Trophoblast cell (in vitro differentiated cells and primary cell): ENCODE data around the gene GALK2.

Source experiments
- DNase-seq, 2 donors: peaks; one replicate each; pipeline ENCODE4 v3.0.0-alpha.2; 2016
- H2AFZ ChIP-seq: 2 replicates; pipeline ENCODE4 v1.6.1; 2013; ENCODE audit warnings: low read length, moderate library complexity, mild to moderate bottlenecking; ENCODE audit not compliant: insufficient read depth, poor library complexity
- H2AK5ac ChIP-seq: 2 replicates; pipeline ENCODE4 v1.6.1; 2013; ENCODE audit warnings: mild to moderate bottlenecking, low read length
- H2BK120ac ChIP-seq: 2 replicates; pipeline ENCODE4 v1.6.1; 2013; ENCODE audit warnings: low read length, mild to moderate bottlenecking, moderate library complexity; ENCODE audit not compliant: insufficient read depth, poor library complexity
- H2BK12ac ChIP-seq: 2 replicates; pipeline ENCODE4 v1.6.1; 2013; ENCODE audit warnings: mild to moderate bottlenecking, low read length, moderate library complexity
- H2BK5ac ChIP-seq: 2 replicates; pipeline ENCODE4 v1.6.1; 2013; ENCODE audit warnings: low read length, low read depth, moderate library complexity, mild to moderate bottlenecking; ENCODE audit not compliant: poor library complexity
- H3K14ac ChIP-seq: 2 replicates; pipeline ENCODE4 v1.6.1; 2013; ENCODE audit warnings: mild to moderate bottlenecking, low read length
- H3K18ac ChIP-seq: 2 replicates; pipeline ENCODE4 v1.6.1; 2013; ENCODE audit warnings: mild to moderate bottlenecking, low read length
- H3K23ac ChIP-seq: 2 replicates; pipeline ENCODE4 v1.6.1; 2013; ENCODE audit warnings: low read length
- H3K27ac ChIP-seq: 2 replicates; pipeline ENCODE4 v1.5.1; 2013; ENCODE audit warnings: low read depth, mild to moderate bottlenecking, inconsistent platforms, low read length, moderate library complexity
- H3K27me3 ChIP-seq: 2 replicates; pipeline ENCODE4 v1.6.1; 2013; ENCODE audit warnings: inconsistent platforms, mild to moderate bottlenecking, low read length, moderate library complexity; ENCODE audit not compliant: insufficient read depth
- H3K36me3 ChIP-seq, 2 experiments: 1 replicate in 1 of 2; 2 replicates in 1 of 2; pipeline ENCODE4 v1.6.1; 2013; ENCODE audit warnings: low read length in 2 of 2, mild to moderate bottlenecking in 2 of 2, moderate library complexity in 1 of 2; ENCODE audit not compliant: insufficient read depth in 2 of 2, control insufficient read depth in 1 of 2
- H3K4ac ChIP-seq: 2 replicates; pipeline ENCODE4 v1.6.1; 2013; ENCODE audit warnings: low read depth, mild to moderate bottlenecking, low read length, moderate library complexity
- H3K4me1 ChIP-seq, 2 experiments: 1 replicate in 1 of 2; 2 replicates in 1 of 2; pipeline ENCODE4 v1.6.1; 2013; ENCODE audit warnings: low read length in 2 of 2, mild to moderate bottlenecking in 2 of 2, moderate library complexity in 1 of 2; ENCODE audit not compliant: insufficient read depth in 2 of 2, control insufficient read depth in 1 of 2
- H3K4me2 ChIP-seq: 2 replicates; pipeline ENCODE4 v1.6.1; 2013; ENCODE audit warnings: inconsistent platforms, mild to moderate bottlenecking, low read length, moderate library complexity
- H3K4me3 ChIP-seq: 2 replicates; pipeline ENCODE4 v1.5.1; 2013; ENCODE audit warnings: mild to moderate bottlenecking, low read depth, low read length, inconsistent platforms
- H3K79me1 ChIP-seq: one replicate; pipeline ENCODE4 v1.6.1; 2013; ENCODE audit warnings: low read length
- H3K79me2 ChIP-seq: 2 replicates; pipeline ENCODE4 v1.6.1; 2013; ENCODE audit warnings: low read length, mild to moderate bottlenecking; ENCODE audit not compliant: control insufficient read depth, insufficient read depth, poor library complexity
- H3K9ac ChIP-seq: 2 replicates; pipeline ENCODE4 v1.6.1; 2013; ENCODE audit warnings: mild to moderate bottlenecking, low read length
- H3K9me3 ChIP-seq: 2 replicates; pipeline ENCODE4 v1.6.1; 2013; ENCODE audit warnings: low read depth, mild to moderate bottlenecking, control low read depth, inconsistent platforms, low read length; ENCODE audit not compliant: insufficient read depth
- H4K12ac ChIP-seq: 2 replicates; pipeline ENCODE4 v1.6.1; 2013; ENCODE audit warnings: low read depth, mild to moderate bottlenecking, low read length, moderate library complexity
- H4K8ac ChIP-seq: 2 replicates; pipeline ENCODE4 v1.6.1; 2013; ENCODE audit warnings: low read depth, mild to moderate bottlenecking, low read length, moderate library complexity
- H4K91ac ChIP-seq: one replicate; pipeline ENCODE4 v1.6.1; 2013; ENCODE audit warnings: low read depth, mild to moderate bottlenecking, low read length, moderate library complexity
- WGBS: extraction: QIAGEN DNeasy Blood & Tissue Kit; methylation state at CpG from one replicate; pipeline ENCODE4 v1.1.7; 2013; ENCODE audit warnings: missing lambda C conversion rate; ENCODE audit not compliant: insufficient read length, insufficient coverage; ENCODE audit errors: extremely low coverage; 5-methylcytosine and 5-hydroxymethylcytosine counted together

The GALK2 gene

DNA sequence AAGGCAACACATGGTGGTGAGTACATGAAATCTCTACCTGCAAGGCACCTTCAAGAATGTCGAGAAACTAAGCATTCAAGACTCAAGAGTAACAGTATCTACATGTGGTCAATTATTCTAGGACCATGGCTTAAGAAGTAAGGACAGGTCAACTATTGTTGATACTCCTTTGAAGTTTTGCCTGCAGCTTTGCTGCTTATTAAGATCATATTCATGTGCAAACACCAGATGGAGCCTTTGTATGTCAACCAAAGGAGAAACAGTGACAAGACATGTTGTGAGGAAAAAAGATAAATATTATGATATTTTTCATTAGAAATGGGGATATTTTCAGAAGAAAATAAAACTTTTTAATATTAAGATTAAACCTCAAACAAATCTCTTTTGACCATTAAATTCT is 200.7 kb downstream of the GALK2 start:
- H3K79me1 ChIP-seq = no peaks in the 10 kb centered on the region
- no peak overlapping the region for H2BK5ac ChIP-seq
- no peaks in the 10 kb centered on the region for H3K36me3 ChIP-seq
- H4K91ac ChIP-seq = no peak overlapping the region
- H3K9me3 ChIP-seq = no peaks in the 10 kb centered on the region
- no peaks in the 10 kb centered on the region for H3K79me2 ChIP-seq
- no peak overlapping the region for H2BK120ac ChIP-seq
- no peak overlapping the region for H3K14ac ChIP-seq
- no peaks in the 10 kb centered on the region for H3K27me3 ChIP-seq
- no peak overlapping the region for H2AFZ ChIP-seq
- H3K18ac ChIP-seq = no peak overlapping the region
- DNase-seq = peak in 1 of 2 donors; percentile 23
- no peak overlapping the region for H2BK12ac ChIP-seq
- H3K4me2 ChIP-seq = no peak overlapping the region
- no peak overlapping the region for H3K4ac ChIP-seq
- WGBS = no CpG with 5 or more reads among the region's 1 CpG
- no peaks in the 10 kb centered on the region for H3K4me1 ChIP-seq
- H4K8ac ChIP-seq = no peak overlapping the region
- H3K9ac ChIP-seq = no peak overlapping the region
- H3K23ac ChIP-seq = no peak overlapping the region
- no peak overlapping the region for H4K12ac ChIP-seq
- H3K27ac ChIP-seq = no peak overlapping the region
- no peak overlapping the region for H3K4me3 ChIP-seq
- no peak overlapping the region for H2AK5ac ChIP-seq

DNA sequence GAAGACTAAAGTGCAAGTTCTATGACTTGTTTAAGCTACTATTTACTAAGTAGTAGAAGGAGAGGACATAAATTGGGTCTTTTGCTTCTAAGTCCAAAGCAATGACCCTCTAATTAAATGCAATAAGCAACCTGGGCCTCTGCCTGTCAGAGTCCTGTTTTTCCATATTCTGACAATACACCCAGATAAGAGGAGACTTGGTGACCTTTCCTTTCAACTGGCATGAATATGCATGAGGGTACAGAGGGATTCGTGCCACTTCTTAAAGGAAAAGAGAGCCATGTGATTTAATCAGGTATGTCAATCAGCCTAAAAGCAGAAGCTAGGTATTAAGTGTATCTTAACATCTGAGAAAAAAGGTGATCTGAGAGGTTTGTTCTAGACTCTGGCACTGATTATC is 202.3 kb downstream of the GALK2 start:
- Histone ChIP-seq H3K79me1 (no peaks in the 10 kb centered on the region), H3K9ac (no peak overlapping the region), H3K4me3 (no peak overlapping the region), H4K12ac (no peak overlapping the region), H2BK5ac (no peak overlapping the region), H3K4me1 (no peaks in the 10 kb centered on the region), H2BK120ac (no peak overlapping the region), H4K91ac (no peak overlapping the region), H3K4me2 (no peak overlapping the region), H3K4ac (no peak overlapping the region), H3K27me3 (no peaks in the 10 kb centered on the region), H3K27ac (no peak overlapping the region), H3K14ac (no peak overlapping the region), H2AFZ (no peak overlapping the region), H3K18ac (no peak overlapping the region), H3K79me2 (no peaks in the 10 kb centered on the region), H2BK12ac (no peak overlapping the region), H2AK5ac (no peak overlapping the region), H3K23ac (no peak overlapping the region), H4K8ac (no peak overlapping the region), H3K9me3 (no peaks in the 10 kb centered on the region), H3K36me3 (no peaks in the 10 kb centered on the region)
- no peak for DNase-seq
- no CpG with 5 or more reads among the region's 1 CpG for WGBS

DNA sequence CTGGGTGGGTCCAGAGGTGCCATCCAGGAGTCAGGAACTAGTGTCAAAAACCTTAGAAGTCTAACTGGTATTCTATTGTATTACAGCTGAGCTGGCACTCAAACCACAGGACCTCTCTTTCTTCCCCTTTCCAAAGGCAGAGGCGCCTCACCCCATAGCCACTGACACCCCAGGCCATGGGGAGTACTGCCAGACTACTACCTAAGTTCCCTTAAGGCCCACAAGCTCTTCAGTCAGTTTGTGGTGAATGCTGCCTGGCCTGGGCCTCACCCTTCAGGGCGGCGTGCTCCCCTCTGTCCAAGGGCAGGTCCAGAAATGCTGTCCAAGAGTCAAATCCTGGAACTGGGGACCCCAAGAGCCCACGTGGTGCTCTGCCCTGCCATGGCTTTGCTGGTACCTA is 209.9 kb downstream of the GALK2 start:
- Histone ChIP-seq H3K4ac (no peak overlapping the region), H2AFZ (no peak overlapping the region), H2AK5ac (no peak overlapping the region), H3K14ac (no peak overlapping the region), H4K12ac (no peak overlapping the region), H2BK12ac (no peak overlapping the region), H3K79me2 (no peaks in the 10 kb centered on the region), H3K79me1 (no peaks in the 10 kb centered on the region), H3K4me3 (no peak overlapping the region), H3K4me2 (no peak overlapping the region), H3K36me3 (no peaks in the 10 kb centered on the region), H3K27me3 (no peaks in the 10 kb centered on the region), H3K18ac (no peak overlapping the region), H2BK5ac (no peak overlapping the region), H3K27ac (no peak overlapping the region), H4K91ac (no peak overlapping the region), H2BK120ac (no peak overlapping the region), H4K8ac (no peak overlapping the region), H3K23ac (no peak overlapping the region), H3K9me3 (peaks cover 3% of the 10 kb centered on the region), H3K9ac (no peak overlapping the region), H3K4me1 (no peaks in the 10 kb centered on the region)
- no CpG with 5 or more reads among the region's 4 CpGs for WGBS
- DNase-seq = no peak

DNA sequence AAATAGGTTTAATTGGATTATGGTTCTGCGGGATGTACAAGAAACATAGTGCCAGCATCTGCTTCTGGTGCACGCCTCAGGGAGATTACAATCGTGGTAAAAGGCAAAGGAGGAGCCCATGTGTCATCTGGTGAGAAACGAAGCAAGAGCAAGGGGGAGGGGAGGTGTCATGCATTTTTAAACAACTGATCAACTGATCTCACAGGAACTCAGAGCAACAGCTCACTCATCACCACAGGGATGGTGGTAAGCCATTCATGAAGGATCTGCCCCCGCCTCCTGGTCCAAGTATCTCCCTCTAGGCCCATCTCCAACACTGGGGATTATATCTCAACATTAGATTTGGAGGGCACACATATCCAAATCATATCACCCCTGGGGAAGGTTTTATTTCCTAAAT is 210.9 kb downstream of the GALK2 start:
- WGBS = no CpG with 5 or more reads among the region's 5 CpGs
- Histone ChIP-seq H3K9ac (no peak overlapping the region), H3K23ac (no peak overlapping the region), H3K79me2 (no peaks in the 10 kb centered on the region), H3K4me2 (no peak overlapping the region), H2BK5ac (no peak overlapping the region), H3K14ac (no peak overlapping the region), H4K12ac (no peak overlapping the region), H2BK12ac (no peak overlapping the region), H2AFZ (no peak overlapping the region), H2AK5ac (no peak overlapping the region), H3K36me3 (no peaks in the 10 kb centered on the region), H3K27ac (no peak overlapping the region), H3K79me1 (no peaks in the 10 kb centered on the region), H3K9me3 (peaks cover 3% of the 10 kb centered on the region), H3K4me3 (no peak overlapping the region), H4K91ac (no peak overlapping the region), H4K8ac (no peak overlapping the region), H3K18ac (no peak overlapping the region), H3K4ac (no peak overlapping the region), H2BK120ac (no peak overlapping the region), H3K4me1 (no peaks in the 10 kb centered on the region), H3K27me3 (no peaks in the 10 kb centered on the region)
- peak; percentile 34 to 49 for DNase-seq
